GM13976 (cell line): ENCODE data around the gene MMP23B.

Source experiments
- DNase-seq: peaks from one replicate; pipeline ENCODE4 v3.0.0; 2012; ENCODE audit warnings: low spot score
- CTCF ChIP-seq: IDR thresholded peaks from 2 replicates; pipeline ENCODE4 v1.5.1; 2012; ENCODE audit warnings: borderline replicate concordance, mild to moderate bottlenecking; ENCODE audit not compliant: insufficient read depth; ENCODE audit errors: extremely low read depth, missing control alignments, control extremely low read depth
- in situ Hi-C: fragments of 300-500 bp; cut with MboI; formaldehyde crosslinking; loops from one replicate; pipeline ENCODE4 v1.12.0; 2022; ENCODE audit warnings: low sequenced_read_pairs, mixed read lengths, inconsistent platforms; ENCODE audit not compliant: unreplicated experiment

MMP23B gene

GRCh38 chr1:1615256-1616044 is 16.5 kb upstream of the MMP23B start, which contains the start of gene MIB2:
MIB2 (plus strand) TSS chr1:1615500; CDS start chr1:1623453, 7,953 bp downstream.
- peak; percentile 100 for DNase-seq
- in situ Hi-C loops, result no loop called here
- no peak for TF ChIP-seq CTCF

- peak; percentile 73 for DNase-seq
- in situ Hi-C loops, result no loop called here
- no peak for TF ChIP-seq CTCF
These were observed 15.8 kb upstream of the MMP23B start for GRCh38 chr1:1616045-1616790.

GRCh38 chr1:1616838-1617237 is 15.1 kb upstream of the MMP23B start:
- no peak for TF ChIP-seq CTCF
- DNase-seq, result no peak
- in situ Hi-C loops, result no loop called here

GRCh38 chr1:1617516-1617915 is 14.5 kb upstream of the MMP23B start:
- DNase-seq, result no peak
- TF ChIP-seq CTCF, result no peak
- in situ Hi-C loops, result no loop called here

GRCh38 chr1:1617925-1618324 is 14.0 kb upstream of the MMP23B start:
- no peak for DNase-seq
- TF ChIP-seq CTCF, result no peak
- in situ Hi-C loops, result no loop called here

- in situ Hi-C loops, result no loop called here
- no peak for TF ChIP-seq CTCF
These were observed 13.4 kb upstream of the MMP23B start for GRCh38 chr1:1618396-1619068.

More at GRCh38 chr1:1618396-1619068, 13.4 kb upstream of the MMP23B start:
- DNase-seq, result no peak
